Endothelial cell of umbilical vein (primary cell): ENCODE data around the gene CHI3L1. TPM values are rescaled to one million over a fixed set of nuclear protein-coding genes. Genes with fewer than 3 reads are reported as not detected.
A peak's percentile ranks its signal among the peaks of the same experiment; 100 is the strongest.

ENCODE experiments used
- BruUV-seq: library from RNA; stranded (reverse); fragments of 400-500 nt; replicated peaks from 2 replicates; lab custom pipeline; 2021; lab: Mats Ljungman, UMichigan
- CTCF ChIA-PET: fragments of 300-600, 350-600 bp; sonication (Branson Sonifier 250); formaldehyde crosslinking; loops from one replicate; lab custom pipeline; 2021; ENCODE audit warnings: antibody characterized with exemption, inconsistent platforms; lab: Charles Lee
- POLR2A ChIA-PET: fragments of 300-600, 350-600 bp; sonication (Branson Sonifier 250); formaldehyde crosslinking; loops from one replicate; lab custom pipeline; 2021; ENCODE audit warnings: antibody characterized with exemption, inconsistent platforms; lab: Charles Lee
- DNase-seq: peaks from one replicate; pipeline ENCODE4 v3.0.0-alpha.2; 2011; ENCODE audit warnings: low read depth, low spot score
- FAIRE-seq: peaks from 2 replicates; lab custom pipeline; 2011; peaks lifted over from hg19 to GRCh38; lab: Jason Lieb, UNC
- H2AFZ ChIP-seq: 2 replicates; pipeline ENCODE4 v1.6.0; 2012; ENCODE audit warnings: low read depth, low read length, control low read depth, inconsistent platforms
- H3K27ac ChIP-seq: 2 replicates; pipeline ENCODE4 v1.5.1; 2011; ENCODE audit warnings: low read depth, mild to moderate bottlenecking, control low read depth, low read length, moderate library complexity; ENCODE audit not compliant: insufficient read depth
- H3K27me3 ChIP-seq, 2 experiments: 2 replicates each; pipeline versions ENCODE4 v1.6.0 to v1.6.1; 2011; ENCODE audit warnings: low read length in 2 of 2, mixed read lengths in 1 of 2; ENCODE audit not compliant: control insufficient read depth in 2 of 2, insufficient read depth in 2 of 2
- H3K36me3 ChIP-seq, 2 experiments: 2 replicates in 1 of 2; 3 replicates in 1 of 2; pipeline ENCODE4 v1.5.1; 2011; ENCODE audit warnings: low read length in 2 of 2, mild to moderate bottlenecking in 1 of 2, moderate library complexity in 1 of 2; ENCODE audit not compliant: control insufficient read depth in 2 of 2, insufficient read depth in 2 of 2; ENCODE audit errors: extremely low read depth in 1 of 2
- H3K4me1 ChIP-seq: 3 replicates; pipeline ENCODE4 v1.5.1; 2011; ENCODE audit warnings: mild to moderate bottlenecking, low read length; ENCODE audit not compliant: control insufficient read depth, insufficient read depth; ENCODE audit errors: extremely low read depth
- H3K4me2 ChIP-seq: 2 replicates; pipeline ENCODE4 v1.6.1; 2011; ENCODE audit warnings: low read length, control low read depth, mixed read lengths; ENCODE audit not compliant: insufficient read depth
- H3K4me3 ChIP-seq, 3 experiments: fragments of 200-600 bp in 1 of 3; sonication (generic), shearing (Covaris generic) in 1 of 3; replicated peaks in 1 of 3; 2 replicates each; pipeline ENCODE4 v1.5.1; 2011 to 2016; ENCODE audit warnings: control low read depth in 3 of 3, low read length in 3 of 3, mild to moderate bottlenecking in 2 of 3, inconsistent platforms in 1 of 3, low read depth in 1 of 3, moderate library complexity in 1 of 3; ENCODE audit not compliant: insufficient read depth in 1 of 3
- H3K79me2 ChIP-seq: 2 replicates; pipeline ENCODE4 v1.6.0; 2012; ENCODE audit warnings: low read length, inconsistent platforms; ENCODE audit not compliant: control insufficient read depth, insufficient read depth
- H3K9ac ChIP-seq: replicated peaks from 2 replicates; pipeline ENCODE3; 2011; ENCODE audit warnings: low read length, control low read depth; ENCODE audit not compliant: insufficient read depth; ENCODE audit errors: extremely low read depth
- H3K9me1 ChIP-seq: replicated peaks from 3 replicates; pipeline ENCODE4 v1.6.0; 2011; ENCODE audit warnings: mild to moderate bottlenecking, low read length; ENCODE audit not compliant: control insufficient read depth, insufficient read depth; ENCODE audit errors: extremely low read depth
- H3K9me3 ChIP-seq: replicated peaks from 2 replicates; pipeline ENCODE4 v1.5.1; 2012; ENCODE audit warnings: low read length, inconsistent platforms; ENCODE audit not compliant: control insufficient read depth, insufficient read depth
- H4K20me1 ChIP-seq: replicated peaks from 2 replicates; pipeline ENCODE3; 2011; ENCODE audit warnings: mild to moderate bottlenecking, low read length; ENCODE audit not compliant: control insufficient read depth, insufficient read depth; ENCODE audit errors: extremely low read depth
- EZH2 ChIP-seq: IDR thresholded peaks from 2 replicates; pipeline ENCODE4 v1.6.1; 2012; ENCODE audit warnings: borderline replicate concordance, low read depth, mild to moderate bottlenecking, moderate library complexity, low read length, inconsistent platforms; ENCODE audit not compliant: severe bottlenecking
- FOS ChIP-seq: IDR thresholded peaks from 2 replicates; pipeline ENCODE4 v1.6.1; 2011; ENCODE audit warnings: mild to moderate bottlenecking, low read length, moderate library complexity, borderline replicate concordance; ENCODE audit not compliant: insufficient read depth
- GATA2 ChIP-seq: IDR thresholded peaks from 2 replicates; pipeline ENCODE4 v1.7.0; 2011; ENCODE audit warnings: low read depth, mild to moderate bottlenecking, moderate library complexity, mixed read lengths, low read length; ENCODE audit not compliant: insufficient read length, insufficient read depth
- JUN ChIP-seq: IDR thresholded peaks from 2 replicates; pipeline ENCODE4 v1.6.1; 2011; ENCODE audit warnings: borderline replicate concordance, low read depth; ENCODE audit not compliant: insufficient read length, insufficient read depth
- MYC ChIP-seq: IDR thresholded peaks from one replicate; pipeline ENCODE4 v1.6.1; 2011; ENCODE audit warnings: mild to moderate bottlenecking, low read depth, low read length
- POLR2A ChIP-seq: IDR thresholded peaks from 2 replicates; pipeline ENCODE4 v1.6.1; 2012; ENCODE audit warnings: low read depth, mild to moderate bottlenecking, control low read depth, low read length
- POLR2AphosphoS5 ChIP-seq: IDR thresholded peaks from 2 replicates; pipeline ENCODE4 v1.6.1; 2012; ENCODE audit warnings: low read depth, mild to moderate bottlenecking, control low read depth, low read length, moderate library complexity; ENCODE audit not compliant: insufficient read depth
- dilution Hi-C: fragments of 300-500 bp; cut with MboI; formaldehyde crosslinking; loops from one replicate; pipeline ENCODE4 v1.15.0; 2019; ENCODE audit warnings: low sequenced_read_pairs; ENCODE audit not compliant: extremely low pct_ligation_motif_present
- intact Hi-C: fragments of 100-400 bp; cut with micrococcal nuclease; formaldehyde crosslinking; loops from one replicate; pipeline ENCODE4 v1.10.0; 2022
- polyA plus RNA-seq, 4 experiments: library from polyadenylated mRNA; depleted of rRNA in 3 of 4; stranded (reverse) in 3 of 4; unstranded in 1 of 4; fragments of >200 nt; gene quantifications; 2 replicates each; pipeline versions ENCODE4 v1.2.1 to v1.2.3, GENCODE V29; 2011 to 2012; ENCODE audit warnings: missing spikeins in 1 of 4
- total RNA-seq: library from RNA; stranded (reverse); gene quantifications from 2 replicates; pipeline ENCODE4 v1.2.3, GENCODE V29; 2021
- TF ChIP-seq, protein P1 (sequence below): IDR thresholded peaks from 2 replicates; pipeline ENCODE4 v1.6.1; 2011; ENCODE audit not compliant: insufficient read depth, insufficient read length
- TF ChIP-seq, protein P2 (sequence below), 2 donors: IDR thresholded peaks; 1 replicate in 1 of 2; 2 replicates in 1 of 2; pipeline ENCODE4 v1.5.1; 2011; ENCODE audit warnings: low read length in 2 of 2, mild to moderate bottlenecking in 2 of 2, moderate library complexity in 2 of 2, control low read depth in 1 of 2, inconsistent platforms in 1 of 2, low read depth in 1 of 2; ENCODE audit not compliant: insufficient read depth in 1 of 2; ENCODE audit errors: extremely low read depth in 1 of 2

CHI3L1 gene
- total and polyA plus RNA-seq, 2 donors (not counting 3 experiments of a cell fraction or from before 2014, with no cell fraction given) = not detected

DNA sequence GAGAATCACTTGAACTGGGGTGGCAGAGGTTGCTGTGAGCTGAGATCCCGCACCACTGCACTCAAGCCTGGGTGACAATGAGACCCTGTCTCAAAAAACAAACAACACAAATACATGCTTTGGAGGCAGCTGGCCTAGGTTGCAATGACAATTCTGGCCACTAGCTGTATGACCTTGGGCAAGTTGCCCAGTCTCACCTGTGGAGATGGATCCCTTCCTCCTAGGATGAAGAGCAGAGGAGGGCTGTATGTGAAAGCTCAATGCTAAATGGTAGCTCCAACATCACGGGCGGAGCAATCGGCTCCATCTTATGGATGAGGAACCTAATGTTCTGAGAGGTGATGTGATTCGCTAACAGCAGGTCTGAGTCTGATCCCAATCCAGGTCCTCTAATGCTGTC, 38.4 kb downstream of the CHI3L1 start:
- CTCF ChIA-PET = interaction anchor here (1.0 to 1.7 kb wide), 7 partner anchors 12 to 120 kb away, joined by 3 to 5 read pairs (median 3); partner anchors contain the start of gene ADORA1
- Histone ChIP-seq H3K4me3 (no peak overlapping the region), H3K79me2 (no peaks in the 10 kb centered on the region), H3K9me3 (no peaks in the 10 kb centered on the region), H4K20me1 (no peaks in the 10 kb centered on the region), H3K9me1 (no peaks in the 10 kb centered on the region), H3K4me1 (peaks cover 12% of the 10 kb centered on the region), H3K27ac (no peak overlapping the region), H2AFZ (no peak overlapping the region), H3K4me2 (no peak overlapping the region), H3K36me3 (no peaks in the 10 kb centered on the region), H3K9ac (no peak overlapping the region), H3K27me3 (peaks cover 0 to 15% of the 10 kb centered on the region in 2 experiments)
- POLR2A ChIA-PET = no interaction called here
- dilution Hi-C loops = no loop called here
- no TSS peak for BruUV-seq
- TF ChIP-seq, protein P1, sequence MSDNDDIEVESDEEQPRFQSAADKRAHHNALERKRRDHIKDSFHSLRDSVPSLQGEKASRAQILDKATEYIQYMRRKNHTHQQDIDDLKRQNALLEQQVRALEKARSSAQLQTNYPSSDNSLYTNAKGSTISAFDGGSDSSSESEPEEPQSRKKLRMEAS = no peak
- TF ChIP-seq POLR2A (no peak), GATA2 (no peak)
- TF ChIP-seq, protein P2, sequence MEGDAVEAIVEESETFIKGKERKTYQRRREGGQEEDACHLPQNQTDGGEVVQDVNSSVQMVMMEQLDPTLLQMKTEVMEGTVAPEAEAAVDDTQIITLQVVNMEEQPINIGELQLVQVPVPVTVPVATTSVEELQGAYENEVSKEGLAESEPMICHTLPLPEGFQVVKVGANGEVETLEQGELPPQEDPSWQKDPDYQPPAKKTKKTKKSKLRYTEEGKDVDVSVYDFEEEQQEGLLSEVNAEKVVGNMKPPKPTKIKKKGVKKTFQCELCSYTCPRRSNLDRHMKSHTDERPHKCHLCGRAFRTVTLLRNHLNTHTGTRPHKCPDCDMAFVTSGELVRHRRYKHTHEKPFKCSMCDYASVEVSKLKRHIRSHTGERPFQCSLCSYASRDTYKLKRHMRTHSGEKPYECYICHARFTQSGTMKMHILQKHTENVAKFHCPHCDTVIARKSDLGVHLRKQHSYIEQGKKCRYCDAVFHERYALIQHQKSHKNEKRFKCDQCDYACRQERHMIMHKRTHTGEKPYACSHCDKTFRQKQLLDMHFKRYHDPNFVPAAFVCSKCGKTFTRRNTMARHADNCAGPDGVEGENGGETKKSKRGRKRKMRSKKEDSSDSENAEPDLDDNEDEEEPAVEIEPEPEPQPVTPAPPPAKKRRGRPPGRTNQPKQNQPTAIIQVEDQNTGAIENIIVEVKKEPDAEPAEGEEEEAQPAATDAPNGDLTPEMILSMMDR (IDR thresholded peaks at IDR 0.05; ENCODE audit: extremely low read depth in 1 of 2, insufficient read depth in 1 of 2, low read depth in 1 of 2, low read length in 2 of 2) = peak in 1 of 2 donors; percentile 17
- FAIRE-seq (no peak), DNase-seq (no peak)
- intact Hi-C loops = no loop called here

DNA sequence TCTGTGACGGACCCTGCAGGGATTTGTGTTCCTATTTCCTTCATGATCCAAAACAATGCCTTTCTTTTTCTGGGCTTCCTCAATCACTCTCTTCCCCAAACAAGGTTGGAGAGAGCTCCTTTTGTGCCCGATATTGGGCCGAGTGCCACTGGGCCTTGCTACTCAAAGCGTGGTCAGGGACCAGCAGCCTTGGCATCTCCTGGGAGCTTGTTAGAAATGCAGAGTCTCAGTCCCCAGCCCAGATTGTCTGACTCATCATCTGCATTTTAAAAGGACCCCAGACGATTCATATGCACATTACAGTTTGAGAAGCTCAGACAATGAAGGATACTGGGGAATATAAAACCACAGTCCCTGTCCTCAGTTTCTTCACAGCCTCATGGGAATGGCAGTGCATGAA, 39.1 kb downstream of the CHI3L1 start:
- Histone ChIP-seq H3K36me3 (no peaks in the 10 kb centered on the region), H2AFZ (no peak overlapping the region), H3K9ac (no peak overlapping the region), H3K4me3 (no peak overlapping the region), H3K4me1 (peaks cover 5% of the 10 kb centered on the region), H4K20me1 (no peaks in the 10 kb centered on the region), H3K27ac (no peak overlapping the region), H3K9me1 (no peaks in the 10 kb centered on the region), H3K9me3 (no peaks in the 10 kb centered on the region), H3K27me3 (peaks cover 0 to 15% of the 10 kb centered on the region in 2 experiments), H3K4me2 (no peak overlapping the region), H3K79me2 (no peaks in the 10 kb centered on the region)
- dilution Hi-C loops (no loop called here), intact Hi-C loops (no loop called here)
- TF ChIP-seq, protein P1 = no peak
- TF ChIP-seq EZH2 (no peak), POLR2A (no peak), GATA2 (no peak), POLR2AphosphoS5 (no peak), FOS (no peak), MYC (no peak), JUN (no peak)
- TF ChIP-seq, protein P2 (IDR thresholded peaks at IDR 0.05; ENCODE audit: extremely low read depth in 1 of 2, insufficient read depth in 1 of 2, low read depth in 1 of 2, low read length in 2 of 2) = no peak
- DNase-seq (no peak), FAIRE-seq (no peak)
- BruUV-seq = no TSS peak
- ChIA-PET CTCF (interaction anchor here (0.5 to 1.4 kb wide), 6 partner anchors 15 to 120 kb away, joined by 3 to 5 read pairs (median 4); partner anchors contain the start of gene ADORA1), POLR2A (no interaction called here)
